Measurements from ENCODE around the gene DENND1A. TPM values are rescaled to one million over a fixed set of nuclear protein-coding genes. Genes with fewer than 3 reads are reported as not detected.
A peak's percentile ranks its signal among the peaks of the same experiment; 100 is the strongest.

DENND1A gene
- total and polyA plus RNA-seq, 2 donors from 2014 or later = 16.3 to 19.6 TPM

DNA sequence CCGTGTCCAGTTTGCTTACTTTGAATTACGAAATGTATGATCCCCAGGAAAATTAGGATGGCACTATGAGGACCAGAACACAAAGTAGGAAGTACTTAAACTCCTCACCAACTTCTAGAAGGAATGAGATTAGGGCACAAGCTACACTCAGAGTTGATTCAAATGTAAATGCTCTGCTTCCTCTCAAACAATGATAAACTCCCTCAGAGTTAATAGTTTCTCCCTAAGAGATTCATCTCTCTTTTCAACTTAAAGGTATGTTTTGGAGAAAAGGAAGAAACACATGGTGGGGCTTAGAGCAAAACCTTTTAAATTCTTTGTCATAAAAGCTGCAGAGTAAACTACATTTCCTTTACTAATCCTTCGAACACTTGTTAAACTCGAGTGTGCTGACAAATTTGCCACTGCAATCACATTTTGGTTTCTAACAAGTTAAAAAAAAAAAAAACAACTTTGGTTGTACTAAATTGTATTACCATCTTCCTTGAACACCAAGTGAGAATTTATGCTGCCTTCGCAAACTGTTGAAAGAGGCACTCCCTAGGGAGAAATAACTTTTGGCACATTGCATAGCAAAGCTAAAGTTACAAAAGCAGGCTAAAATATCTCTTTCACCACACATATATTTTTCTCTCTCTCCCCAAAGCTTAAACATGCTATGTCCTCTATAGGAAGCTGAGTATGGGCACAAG, 66.6 kb downstream of the DENND1A start:
- Histone ChIP-seq H3K27me3 (ENCODE audit: control insufficient read depth, insufficient read depth, low read length) (no peaks in the 10 kb centered on the region), H3K36me3 (ENCODE audit: control insufficient read depth in 2 of 3, insufficient read depth in 3 of 3, low read length in 3 of 3) (no peaks in the 10 kb centered on the region), H3K4me1 (ENCODE audit: control insufficient read depth in 2 of 3, insufficient read depth in 2 of 3, low read depth in 1 of 3, low read length in 3 of 3) (peaks cover 3 to 9% (median 5%) of the 10 kb centered on the region in 3 donors), H3K4me3 (ENCODE audit: low read length in 3 of 3) (no peak overlapping the region), H3K27ac (ENCODE audit: low read depth in 2 of 2, low read length in 2 of 2) (no peak overlapping the region), H3K9me3 (ENCODE audit: control insufficient read depth in 2 of 3, insufficient read depth in 1 of 3, low read length in 3 of 3) (no peaks in the 10 kb centered on the region), H3K9ac (ENCODE audit: low read length in 3 of 3) (no peak overlapping the region)
- peak in 2 of 5 donors; percentile 35 to 74 for DNase-seq
- TF ChIP-seq, protein P1, sequence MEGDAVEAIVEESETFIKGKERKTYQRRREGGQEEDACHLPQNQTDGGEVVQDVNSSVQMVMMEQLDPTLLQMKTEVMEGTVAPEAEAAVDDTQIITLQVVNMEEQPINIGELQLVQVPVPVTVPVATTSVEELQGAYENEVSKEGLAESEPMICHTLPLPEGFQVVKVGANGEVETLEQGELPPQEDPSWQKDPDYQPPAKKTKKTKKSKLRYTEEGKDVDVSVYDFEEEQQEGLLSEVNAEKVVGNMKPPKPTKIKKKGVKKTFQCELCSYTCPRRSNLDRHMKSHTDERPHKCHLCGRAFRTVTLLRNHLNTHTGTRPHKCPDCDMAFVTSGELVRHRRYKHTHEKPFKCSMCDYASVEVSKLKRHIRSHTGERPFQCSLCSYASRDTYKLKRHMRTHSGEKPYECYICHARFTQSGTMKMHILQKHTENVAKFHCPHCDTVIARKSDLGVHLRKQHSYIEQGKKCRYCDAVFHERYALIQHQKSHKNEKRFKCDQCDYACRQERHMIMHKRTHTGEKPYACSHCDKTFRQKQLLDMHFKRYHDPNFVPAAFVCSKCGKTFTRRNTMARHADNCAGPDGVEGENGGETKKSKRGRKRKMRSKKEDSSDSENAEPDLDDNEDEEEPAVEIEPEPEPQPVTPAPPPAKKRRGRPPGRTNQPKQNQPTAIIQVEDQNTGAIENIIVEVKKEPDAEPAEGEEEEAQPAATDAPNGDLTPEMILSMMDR (IDR thresholded peaks at IDR 0.05; ENCODE audit: borderline replicate concordance, extremely low read depth, insufficient read depth) = no peak
- intact Hi-C loops (cut with DNase I) = no loop called here
- FAIRE-seq = no peak

- no peak overlapping the region for H3K4me3 ChIP-seq (ENCODE audit: low read length in 3 of 3)
- no peaks in the 10 kb centered on the region for H3K36me3 ChIP-seq (ENCODE audit: control insufficient read depth in 2 of 3, insufficient read depth in 3 of 3, low read length in 3 of 3)
- H3K9me3 ChIP-seq (ENCODE audit: control insufficient read depth in 2 of 3, insufficient read depth in 1 of 3, low read length in 3 of 3) = no peaks in the 10 kb centered on the region
- H3K9ac ChIP-seq (ENCODE audit: low read length in 3 of 3) = no peak overlapping the region
- intact Hi-C loops (cut with DNase I) = no loop called here
- peaks cover 3 to 8% (median 5%) of the 10 kb centered on the region in 3 donors for H3K4me1 ChIP-seq (ENCODE audit: control insufficient read depth in 2 of 3, insufficient read depth in 2 of 3, low read depth in 1 of 3, low read length in 3 of 3)
- H3K27ac ChIP-seq (ENCODE audit: low read depth in 2 of 2, low read length in 2 of 2) = no peak overlapping the region
- TF ChIP-seq, protein P1 (IDR thresholded peaks at IDR 0.05; ENCODE audit: borderline replicate concordance, extremely low read depth, insufficient read depth) = no peak
- DNase-seq (no peak), FAIRE-seq (no peak)
- H3K27me3 ChIP-seq (ENCODE audit: control insufficient read depth, insufficient read depth, low read length) = no peaks in the 10 kb centered on the region
Measured at GRCh38 chr9:123861756-123862120, 68.2 kb downstream of the DENND1A start.

- peak in 1 of 5 donors; percentile 10 for DNase-seq
- TF ChIP-seq, protein P1 (IDR thresholded peaks at IDR 0.05; ENCODE audit: borderline replicate concordance, extremely low read depth, insufficient read depth) = no peak
- no peak overlapping the region for H3K9ac ChIP-seq (ENCODE audit: low read length in 3 of 3)
- H3K4me1 ChIP-seq (ENCODE audit: control insufficient read depth in 2 of 3, insufficient read depth in 2 of 3, low read depth in 1 of 3, low read length in 3 of 3) = peaks cover 3 to 8% (median 5%) of the 10 kb centered on the region in 3 donors
- H3K27me3 ChIP-seq (ENCODE audit: control insufficient read depth, insufficient read depth, low read length) = no peaks in the 10 kb centered on the region
- H3K4me3 ChIP-seq (ENCODE audit: low read length in 3 of 3) = no peak overlapping the region
- intact Hi-C loops (cut with DNase I) = no loop called here
- H3K36me3 ChIP-seq (ENCODE audit: control insufficient read depth in 2 of 3, insufficient read depth in 3 of 3, low read length in 3 of 3) = no peaks in the 10 kb centered on the region
- no peak overlapping the region for H3K27ac ChIP-seq (ENCODE audit: low read depth in 2 of 2, low read length in 2 of 2)
- no peaks in the 10 kb centered on the region for H3K9me3 ChIP-seq (ENCODE audit: control insufficient read depth in 2 of 3, insufficient read depth in 1 of 3, low read length in 3 of 3)
- FAIRE-seq = no peak
Measured at GRCh38 chr9:123861086-123861755, 68.7 kb downstream of the DENND1A start.

Measured in kidney (tissue), 14 donors.